ENCODE results near the gene ESD. TPM values are rescaled to one million over a fixed set of nuclear protein-coding genes. Genes with fewer than 3 reads are reported as not detected.

ESD gene
- total RNA-seq, 1 donor from 2014 or later, result 101 TPM

GRCh38 chr13:46748300-46748699 lies 48.7 kb downstream of the ESD start:
- intact Hi-C loops (cut with micrococcal nuclease), result no loop called here

GRCh38 chr13:46747031-46747820 lies 49.7 kb downstream of the ESD start:
- intact Hi-C loops (cut with micrococcal nuclease), result no loop called here

GRCh38 chr13:46745706-46746105 lies 51.3 kb downstream of the ESD start:
- intact Hi-C loops (cut with micrococcal nuclease), result no loop called here

- intact Hi-C loops (cut with micrococcal nuclease), result no loop called here
Observed at GRCh38 chr13:46745062-46745461, 51.9 kb downstream of the ESD start.

- intact Hi-C loops (cut with micrococcal nuclease), result no loop called here
Observed at GRCh38 chr13:46743191-46743590, 53.8 kb downstream of the ESD start.

- intact Hi-C loops (cut with micrococcal nuclease), result no loop called here
Observed at GRCh38 chr13:46739447-46740098, 57.4 kb downstream of the ESD start.

GRCh38 chr13:46738766-46739165 lies 58.2 kb downstream of the ESD start:
- intact Hi-C loops (cut with micrococcal nuclease), result no loop called here

- intact Hi-C loops (cut with micrococcal nuclease), result no loop called here
Observed at GRCh38 chr13:46738055-46738454, 58.9 kb downstream of the ESD start.

GRCh38 chr13:46736541-46737310 lies 60.2 kb downstream of the ESD start:
- intact Hi-C loops (cut with micrococcal nuclease), result no loop called here

GRCh38 chr13:46735425-46735824 lies 61.5 kb downstream of the ESD start:
- intact Hi-C loops (cut with micrococcal nuclease), result no loop called here

- intact Hi-C loops (cut with micrococcal nuclease), result no loop called here
Observed at GRCh38 chr13:46731535-46731934, 65.4 kb downstream of the ESD start.

- intact Hi-C loops (cut with micrococcal nuclease), result no loop called here
Observed at GRCh38 chr13:46728777-46729176, 68.2 kb downstream of the ESD start.

- intact Hi-C loops (cut with micrococcal nuclease), result no loop called here
Observed at GRCh38 chr13:46726347-46726746, 70.6 kb downstream of the ESD start.

Other genes with a start within 250 kb of the ESD start
- 16.0 and 17.1 TPM in 2 replicates for gene LRCH1, start 244.0 kb downstream of the ESD start, total RNA-seq
- gene HTR2A, start 99.9 kb upstream of the ESD start, total RNA-seq, result not detected in 2 replicates

All from T-helper 2 cell treated with Interferon-gamma antibody and Interleukin-4, amounts not matched to agents 100 ng/mL and 5 ng/mL, for 36 hours (primary cell).